Peyer's patch (tissue), 4 donors: Measurements from ENCODE around the gene PEAK1. TPM values are rescaled to one million over a fixed set of nuclear protein-coding genes. Genes with fewer than 3 reads are reported as not detected.
A peak's percentile ranks its signal among the peaks of the same experiment; 100 is the strongest.

Source experiments
- DNase-seq, 3 donors: peaks; one replicate each; pipeline ENCODE4 v3.0.0-alpha.2; 2017 to 2019
- H3K27ac ChIP-seq, 4 donors: fragments of 200-600 bp; sonication (generic); one replicate each; pipeline ENCODE4 v1.5.1; 2016 to 2019
- H3K27me3 ChIP-seq, 2 donors: fragments of 200-600 bp; sonication (generic); one replicate each; pipeline ENCODE4 v1.5.1; 2019
- H3K36me3 ChIP-seq, 3 donors: fragments of 200-600 bp; sonication (generic); one replicate each; pipeline ENCODE4 v1.5.1; 2016 to 2019
- H3K4me1 ChIP-seq, 4 donors: fragments of 200-600 bp; sonication (generic); one replicate each; pipeline ENCODE4 v1.5.1; 2016 to 2019
- H3K4me3 ChIP-seq, 4 donors: fragments of 200-600 bp; sonication (generic); 1 replicate in 3 of 4; 2 replicates in 1 of 4; pipeline ENCODE4 v1.5.1; 2016 to 2019; ENCODE audit warnings: mild to moderate bottlenecking in 1 of 4
- H3K9me3 ChIP-seq, 4 donors: fragments of 200-600 bp; sonication (generic); one replicate each; pipeline ENCODE4 v1.5.1; 2016 to 2019; ENCODE audit warnings: mild to moderate bottlenecking in 1 of 4
- CTCF ChIP-seq, 6 experiments: fragments of 450-650 bp in 4 of 6; fragments of 200-600 bp in 2 of 6; sonication (generic) in 1 of 6; IDR thresholded peaks; one replicate each; pipeline ENCODE4 v1.5.1; 2017 to 2019; ENCODE audit warnings: antibody characterized with exemption in 6 of 6, mild to moderate bottlenecking in 3 of 6, moderate library complexity in 1 of 6
- POLR2A ChIP-seq, 2 donors: fragments of 450-650 bp; IDR thresholded peaks; one replicate each; pipeline ENCODE4 v1.5.1; 2017; ENCODE audit warnings: antibody characterized with exemption in 2 of 2, mild to moderate bottlenecking in 2 of 2, moderate library complexity in 2 of 2
- total RNA-seq, 4 donors: library from RNA; depleted of rRNA; stranded (reverse); fragments of >200 nt; gene quantifications; one replicate each; pipeline ENCODE4 v1.1.0, GENCODE V29; 2016

The PEAK1 gene
- total RNA-seq, 4 donors from 2014 or later, result 28.7 to 81.7 (median 52.4) TPM

GRCh38 chr15:77455696-77456321, 35.9 kb upstream of the PEAK1 start:
- Histone ChIP-seq H3K27me3 (no peaks in the 10 kb centered on the region), H3K27ac (peak overlapping the region in 2 of 4 donors; percentile 30 to 63), H3K9me3 (no peaks in the 10 kb centered on the region), H3K36me3 (peaks cover 0 to 22% (median 0%) of the 10 kb centered on the region in 3 donors), H3K4me3 (no peak overlapping the region), H3K4me1 (peaks cover 0 to 15% (median 0%) of the 10 kb centered on the region in 4 donors)
- no peak for DNase-seq
- TF ChIP-seq POLR2A (IDR thresholded peaks at IDR 0.05) (no peak), CTCF (IDR thresholded peaks at IDR 0.05) (no peak)

GRCh38 chr15:77454951-77455350, 35.0 kb upstream of the PEAK1 start:
- Histone ChIP-seq H3K36me3 (peaks cover 0 to 15% (median 0%) of the 10 kb centered on the region in 3 donors), H3K9me3 (no peaks in the 10 kb centered on the region), H3K4me1 (peaks cover 0 to 15% (median 0%) of the 10 kb centered on the region in 4 donors), H3K4me3 (no peak overlapping the region), H3K27ac (peak overlapping the region in 1 of 4 donors; percentile 63), H3K27me3 (no peaks in the 10 kb centered on the region)
- no peak for DNase-seq
- no peak for TF ChIP-seq CTCF (IDR thresholded peaks at IDR 0.05)
- no peak for TF ChIP-seq POLR2A (IDR thresholded peaks at IDR 0.05)

- H3K27ac ChIP-seq, result no peak overlapping the region
- DNase-seq, result no peak
- H3K4me3 ChIP-seq, result no peak overlapping the region
- H3K9me3 ChIP-seq, result no peaks in the 10 kb centered on the region
- peaks cover 0 to 11% (median 0%) of the 10 kb centered on the region in 3 donors for H3K36me3 ChIP-seq
- no peaks in the 10 kb centered on the region for H3K27me3 ChIP-seq
- H3K4me1 ChIP-seq, result peaks cover 0 to 15% (median 0%) of the 10 kb centered on the region in 4 donors
- TF ChIP-seq POLR2A (IDR thresholded peaks at IDR 0.05), result no peak
- no peak for TF ChIP-seq CTCF (IDR thresholded peaks at IDR 0.05)
Measured at GRCh38 chr15:77454265-77454664, 34.4 kb upstream of the PEAK1 start.

GRCh38 chr15:77446840-77447390, 27.0 kb upstream of the PEAK1 start:
- H3K4me1 ChIP-seq, result peaks cover 0 to 18% (median 0%) of the 10 kb centered on the region in 4 donors
- no peaks in the 10 kb centered on the region for H3K27me3 ChIP-seq
- H3K4me3 ChIP-seq, result no peak overlapping the region
- H3K9me3 ChIP-seq, result no peaks in the 10 kb centered on the region
- DNase-seq, result peak in 1 of 3 donors; percentile 72
- TF ChIP-seq POLR2A (IDR thresholded peaks at IDR 0.05) (no peak), CTCF (IDR thresholded peaks at IDR 0.05) (no peak)
- H3K36me3 ChIP-seq, result no peaks in the 10 kb centered on the region
- peak overlapping the region in 1 of 4 donors; percentile 6 for H3K27ac ChIP-seq

GRCh38 chr15:77440378-77440999, 20.6 kb upstream of the PEAK1 start:
- no peak for DNase-seq
- Histone ChIP-seq H3K27me3 (no peaks in the 10 kb centered on the region), H3K36me3 (no peaks in the 10 kb centered on the region), H3K27ac (no peak overlapping the region), H3K9me3 (no peaks in the 10 kb centered on the region), H3K4me1 (peaks cover 0 to 7% (median 0%) of the 10 kb centered on the region in 4 donors), H3K4me3 (no peak overlapping the region)
- no peak for TF ChIP-seq POLR2A (IDR thresholded peaks at IDR 0.05)
- no peak for TF ChIP-seq CTCF (IDR thresholded peaks at IDR 0.05)
